Measurements from ENCODE around the gene CPAMD8.
"Not testable (repeated sequence)": the region's sequence is repeated elsewhere in the genome, so short reads cannot be mapped to it uniquely, and the experiment has no call there.

CPAMD8 gene

GRCh38 chr19:17021328-17021727 lies 5.3 kb downstream of the CPAMD8 start:
- DNase-seq (ENCODE audit: low spot score) = no peak

GRCh38 chr19:17020823-17021222 lies 5.8 kb downstream of the CPAMD8 start:
- H3K36me3 ChIP-seq (ENCODE audit: low read depth) = no peaks in the 10 kb centered on the region
- ATAC-seq (ENCODE audit: low read depth) (no peak), DNase-seq (ENCODE audit: low spot score) (no peak)
- peaks cover 7% of the 10 kb centered on the region for H3K4me1 ChIP-seq (ENCODE audit: insufficient read depth, poor library complexity, severe bottlenecking)
- H3K9me3 ChIP-seq (ENCODE audit: severe bottlenecking) = peaks cover 11% of the 10 kb centered on the region
- no peak overlapping the region for H3K4me3 ChIP-seq (ENCODE audit: severe bottlenecking)
- no peak for TF ChIP-seq CTCF (IDR thresholded peaks at IDR 0.05; ENCODE audit: poor library complexity, severe bottlenecking)
- H3K27me3 ChIP-seq (ENCODE audit: insufficient read depth, poor library complexity, severe bottlenecking) = peaks cover 2% of the 10 kb centered on the region
- H3K27ac ChIP-seq (ENCODE audit: poor library complexity, severe bottlenecking) = no peak overlapping the region

More at GRCh38 chr19:17021328-17021727, 5.3 kb downstream of the CPAMD8 start:
- Histone ChIP-seq H3K27me3 (ENCODE audit: insufficient read depth, poor library complexity, severe bottlenecking) (peaks cover 7% of the 10 kb centered on the region), H3K36me3 (ENCODE audit: low read depth) (no peaks in the 10 kb centered on the region), H3K4me1 (ENCODE audit: insufficient read depth, poor library complexity, severe bottlenecking) (peaks cover 7% of the 10 kb centered on the region), H3K4me3 (ENCODE audit: severe bottlenecking) (no peak overlapping the region), H3K27ac (ENCODE audit: poor library complexity, severe bottlenecking) (no peak overlapping the region), H3K9me3 (ENCODE audit: severe bottlenecking) (peaks cover 11% of the 10 kb centered on the region)
- no peak for TF ChIP-seq CTCF (IDR thresholded peaks at IDR 0.05; ENCODE audit: poor library complexity, severe bottlenecking)
- no peak for ATAC-seq (ENCODE audit: low read depth)

- Histone ChIP-seq H3K27me3 (ENCODE audit: insufficient read depth, poor library complexity, severe bottlenecking) (no peaks in the 10 kb centered on the region), H3K9me3 (ENCODE audit: severe bottlenecking) (peaks cover 11% of the 10 kb centered on the region), H3K27ac (ENCODE audit: poor library complexity, severe bottlenecking) (no peak overlapping the region), H3K4me3 (ENCODE audit: severe bottlenecking) (no peak overlapping the region), H3K4me1 (ENCODE audit: insufficient read depth, poor library complexity, severe bottlenecking) (peaks cover 7% of the 10 kb centered on the region), H3K36me3 (ENCODE audit: low read depth) (no peaks in the 10 kb centered on the region)
- ATAC-seq (ENCODE audit: low read depth) = no peak
- no peak for TF ChIP-seq CTCF (IDR thresholded peaks at IDR 0.05; ENCODE audit: poor library complexity, severe bottlenecking)
- DNase-seq (ENCODE audit: low spot score) = no peak
Observed at GRCh38 chr19:17020385-17020784, 6.2 kb downstream of the CPAMD8 start.

- H3K4me3 ChIP-seq (ENCODE audit: severe bottlenecking); H3K4me1 ChIP-seq (ENCODE audit: insufficient read depth, poor library complexity, severe bottlenecking); H3K36me3 ChIP-seq (ENCODE audit: low read depth); DNase-seq (ENCODE audit: low spot score); H3K9me3 ChIP-seq (ENCODE audit: severe bottlenecking); H3K27ac ChIP-seq (ENCODE audit: poor library complexity, severe bottlenecking); H3K27me3 ChIP-seq (ENCODE audit: insufficient read depth, poor library complexity, severe bottlenecking): not testable (repeated sequence)
- peak; percentile 74 for ATAC-seq (ENCODE audit: low read depth)
Observed at GRCh38 chr19:17014212-17014861, 12.3 kb downstream of the CPAMD8 start.

- TF ChIP-seq CTCF (IDR thresholded peaks at IDR 0.05; ENCODE audit: poor library complexity, severe bottlenecking) = no peak
- Histone ChIP-seq H3K36me3 (ENCODE audit: low read depth) (no peaks in the 10 kb centered on the region), H3K4me3 (ENCODE audit: severe bottlenecking) (no peak overlapping the region), H3K27ac (ENCODE audit: poor library complexity, severe bottlenecking) (no peak overlapping the region), H3K27me3 (ENCODE audit: insufficient read depth, poor library complexity, severe bottlenecking) (no peaks in the 10 kb centered on the region), H3K4me1 (ENCODE audit: insufficient read depth, poor library complexity, severe bottlenecking) (no peaks in the 10 kb centered on the region), H3K9me3 (ENCODE audit: severe bottlenecking) (peaks cover 7% of the 10 kb centered on the region)
- no peak for DNase-seq (ENCODE audit: low spot score)
- ATAC-seq (ENCODE audit: low read depth) = no peak
Observed at GRCh38 chr19:17011485-17011884, 15.1 kb downstream of the CPAMD8 start.
